ENCODE results near the gene TXNRD1. TPM values are rescaled to one million over a fixed set of nuclear protein-coding genes. Genes with fewer than 3 reads are reported as not detected.

Gene TXNRD1
- total RNA-seq, 4 donors from 2014 or later = 111 to 140 (median 128) TPM

GRCh38 chr12:104182621-104183378 is 32.8 kb upstream of the TXNRD1 start:
- Histone ChIP-seq H3K9me3 (peaks cover 0 to 22% (median 1%) of the 10 kb centered on the region in 4 donors), H3K27ac (peak overlapping the region in 1 of 4 donors; percentile 69), H3K27me3 (no peaks in the 10 kb centered on the region), H3K4me1 (peaks cover 0 to 36% (median 3%) of the 10 kb centered on the region in 4 donors), H3K36me3 (no peaks in the 10 kb centered on the region), H3K4me3 (no peak overlapping the region)
- TF ChIP-seq EP300 (IDR thresholded peaks at IDR 0.05) (no peak), POLR2A (IDR thresholded peaks at IDR 0.05) (no peak), CTCF (IDR thresholded peaks at IDR 0.05) (no peak)
- 68 to 73% methylated on average over 5 of the region's 5 CpGs for WGBS, 2 donors
- DNase-seq (ENCODE audit: low spot score in 2 of 2) = no peak

GRCh38 chr12:104183443-104183842 is 32.1 kb upstream of the TXNRD1 start:
- peaks cover 0 to 27% (median 1%) of the 10 kb centered on the region in 4 donors for H3K9me3 ChIP-seq
- H3K36me3 ChIP-seq = no peaks in the 10 kb centered on the region
- WGBS, 2 donors = 88 to 90% methylated on average over 3 of the region's 3 CpGs
- H3K4me3 ChIP-seq = no peak overlapping the region
- no peak for TF ChIP-seq POLR2A (IDR thresholded peaks at IDR 0.05)
- TF ChIP-seq EP300 (IDR thresholded peaks at IDR 0.05) = no peak
- no peak for TF ChIP-seq CTCF (IDR thresholded peaks at IDR 0.05)
- peaks cover 0 to 30% (median under 1%) of the 10 kb centered on the region in 4 donors for H3K4me1 ChIP-seq
- DNase-seq (ENCODE audit: low spot score in 2 of 2) = no peak
- peak overlapping the region in 1 of 4 donors; percentile 0 for H3K27ac ChIP-seq
- no peaks in the 10 kb centered on the region for H3K27me3 ChIP-seq

GRCh38 chr12:104187446-104188155 is 28.0 kb upstream of the TXNRD1 start:
- 89 to 92% methylated on average over 18 of the region's 18 CpGs for WGBS, 2 donors
- DNase-seq (ENCODE audit: low spot score in 2 of 2) = no peak
- Histone ChIP-seq H3K27ac (no peak overlapping the region), H3K36me3 (no peaks in the 10 kb centered on the region), H3K4me1 (peaks cover 0 to under 1% (median 0%) of the 10 kb centered on the region in 4 donors), H3K27me3 (no peaks in the 10 kb centered on the region), H3K4me3 (no peak overlapping the region), H3K9me3 (peaks cover 0 to 25% (median 1%) of the 10 kb centered on the region in 4 donors)
- no peak for TF ChIP-seq CTCF (IDR thresholded peaks at IDR 0.05)
- no peak for TF ChIP-seq POLR2A (IDR thresholded peaks at IDR 0.05)
- TF ChIP-seq EP300 (IDR thresholded peaks at IDR 0.05) = no peak

- Histone ChIP-seq H3K27ac (no peak overlapping the region), H3K9me3 (peaks cover 0 to 21% (median 1%) of the 10 kb centered on the region in 4 donors), H3K4me3 (no peak overlapping the region), H3K4me1 (no peaks in the 10 kb centered on the region), H3K27me3 (no peaks in the 10 kb centered on the region), H3K36me3 (no peaks in the 10 kb centered on the region)
- DNase-seq (ENCODE audit: low spot score in 2 of 2) = no peak
- 80 to 91% methylated on average over 3 of the region's 3 CpGs for WGBS, 2 donors
- TF ChIP-seq CTCF (IDR thresholded peaks at IDR 0.05) (no peak), EP300 (IDR thresholded peaks at IDR 0.05) (no peak), POLR2A (IDR thresholded peaks at IDR 0.05) (no peak)
Observed at GRCh38 chr12:104188534-104188933, 27.0 kb upstream of the TXNRD1 start.
